CD4-positive, alpha-beta T cell treated with Interleukin-12 subunit alpha and Interleukin-12 subunit beta, for 1 hour (primary cell): ENCODE results near the gene OR5K4.
A peak's percentile ranks its signal among the peaks of the same experiment; 100 is the strongest.

ENCODE experiments used
- DNase-seq: peaks from one replicate; pipeline ENCODE4 v3.0.0-alpha.2; 2020

OR5K4 gene

GRCh38 chr3:98353554-98353953, at the start of gene OR5K4:
Gene OR5K4, plus strand, starts transcription at chr3:98353854. Its CDS starts 0 bp downstream, at chr3:98353854.
- DNase-seq, result no peak

- DNase-seq, result no peak
Observed at GRCh38 chr3:98322101-98322500, 31.6 kb upstream of the OR5K4 start.

GRCh38 chr3:98322686-98323085, 31.0 kb upstream of the OR5K4 start:
- no peak for DNase-seq

- DNase-seq, result no peak
Observed at GRCh38 chr3:98323425-98323824, 30.2 kb upstream of the OR5K4 start.

GRCh38 chr3:98325055-98325454, 28.6 kb upstream of the OR5K4 start:
- DNase-seq, result no peak

GRCh38 chr3:98326105-98326893, 27.4 kb upstream of the OR5K4 start:
- no peak for DNase-seq

GRCh38 chr3:98326945-98327344, 26.7 kb upstream of the OR5K4 start:
- no peak for DNase-seq

- no peak for DNase-seq
Observed at GRCh38 chr3:98328933-98329332, 24.7 kb upstream of the OR5K4 start.

- DNase-seq, result peak; percentile 53
Observed at GRCh38 chr3:98329392-98330124, 24.1 kb upstream of the OR5K4 start.

- DNase-seq, result no peak
Observed at GRCh38 chr3:98331329-98331728, 22.3 kb upstream of the OR5K4 start.

- DNase-seq, result no peak
Observed at GRCh38 chr3:98333989-98334606, 19.6 kb upstream of the OR5K4 start.

- DNase-seq, result no peak
Observed at GRCh38 chr3:98339031-98339430, 14.6 kb upstream of the OR5K4 start.

GRCh38 chr3:98341758-98342157, 11.9 kb upstream of the OR5K4 start:
- no peak for DNase-seq

GRCh38 chr3:98343647-98344507, 9.8 kb upstream of the OR5K4 start:
- peak; percentile 53 for DNase-seq

GRCh38 chr3:98350082-98350481, 3.6 kb upstream of the OR5K4 start:
- DNase-seq, result no peak

GRCh38 chr3:98359250-98359649, 5.6 kb downstream of the OR5K4 start:
- no peak for DNase-seq

GRCh38 chr3:98359993-98360675, 6.5 kb downstream of the OR5K4 start:
- peak; percentile 18 for DNase-seq

GRCh38 chr3:98360681-98361080, 7.0 kb downstream of the OR5K4 start:
- DNase-seq, result no peak

GRCh38 chr3:98361289-98361688, 7.6 kb downstream of the OR5K4 start:
- DNase-seq, result no peak

- DNase-seq, result no peak
Observed at GRCh38 chr3:98367464-98368246, 14.0 kb downstream of the OR5K4 start.

GRCh38 chr3:98371186-98371585, 17.5 kb downstream of the OR5K4 start:
- no peak for DNase-seq
